Measurements from ENCODE around the gene AOC1. TPM values are rescaled to one million over a fixed set of nuclear protein-coding genes. Genes with fewer than 3 reads are reported as not detected.

The AOC1 gene
- total RNA-seq, 3 donors from 2014 or later: 249 to 756 (median 606) TPM

GRCh38 chr7:150871601-150872000 lies 19.3 kb downstream of the AOC1 start:
- Histone ChIP-seq H3K4me3 (no peak overlapping the region), H3K4me1 (ENCODE audit: low read depth) (peaks cover 1% of the 10 kb centered on the region), H3K36me3 (ENCODE audit: low read depth) (no peaks in the 10 kb centered on the region), H3K9me3 (no peaks in the 10 kb centered on the region)
- ATAC-seq (no peak), DNase-seq (no peak)
- no peak for TF ChIP-seq CTCF (IDR thresholded peaks at IDR 0.05)
- intact Hi-C loops (cut with DNase I, micrococcal nuclease): no loop called here

- Histone ChIP-seq H3K4me1 (ENCODE audit: low read depth) (peaks cover 2% of the 10 kb centered on the region), H3K4me3 (no peak overlapping the region), H3K36me3 (ENCODE audit: low read depth) (no peaks in the 10 kb centered on the region), H3K9me3 (no peaks in the 10 kb centered on the region)
- ATAC-seq (no peak), DNase-seq (no peak)
- intact Hi-C loops (cut with DNase I, micrococcal nuclease): no loop called here
- TF ChIP-seq CTCF (IDR thresholded peaks at IDR 0.05): no peak
Measured at GRCh38 chr7:150874401-150875198, 22.3 kb downstream of the AOC1 start.

- TF ChIP-seq CTCF (IDR thresholded peaks at IDR 0.05): no peak
- Histone ChIP-seq H3K36me3 (ENCODE audit: low read depth) (no peaks in the 10 kb centered on the region), H3K9me3 (peaks cover 4% of the 10 kb centered on the region), H3K4me1 (ENCODE audit: low read depth) (peaks cover 2% of the 10 kb centered on the region), H3K4me3 (no peak overlapping the region)
- intact Hi-C loops (cut with DNase I, micrococcal nuclease): loop anchor here in 1 of 2 donors (2.0 kb wide), 1 partner anchor 97 kb away; no protein-coding TSS in a partner anchor
- DNase-seq (no peak), ATAC-seq (peak; percentile 47)
Measured at GRCh38 chr7:150875791-150876190, 23.5 kb downstream of the AOC1 start.

- Histone ChIP-seq H3K36me3 (ENCODE audit: low read depth) (no peaks in the 10 kb centered on the region), H3K4me1 (ENCODE audit: low read depth) (peaks cover 2% of the 10 kb centered on the region), H3K9me3 (peaks cover 15% of the 10 kb centered on the region), H3K4me3 (no peak overlapping the region)
- TF ChIP-seq CTCF (IDR thresholded peaks at IDR 0.05): peak; percentile 16
- ATAC-seq (peak; percentile 91), DNase-seq (peak; percentile 62 to 78 (median 72))
- intact Hi-C loops (cut with DNase I, micrococcal nuclease): loop anchor here in 1 of 2 donors (2.0 kb wide), 1 partner anchor 98 kb away; no protein-coding TSS in a partner anchor
Measured at GRCh38 chr7:150876817-150877526, 24.7 kb downstream of the AOC1 start.

GRCh38 chr7:150877536-150877935 lies 25.2 kb downstream of the AOC1 start:
- ATAC-seq (no peak), DNase-seq (no peak)
- H3K4me3 ChIP-seq: no peak overlapping the region
- intact Hi-C loops (cut with DNase I, micrococcal nuclease): loop anchor here in 1 of 2 donors (2.0 kb wide), 1 partner anchor 99 kb away; no protein-coding TSS in a partner anchor
- TF ChIP-seq CTCF (IDR thresholded peaks at IDR 0.05): no peak
- peaks cover 19% of the 10 kb centered on the region for H3K9me3 ChIP-seq
- H3K4me1 ChIP-seq (ENCODE audit: low read depth): peaks cover 2% of the 10 kb centered on the region
- no peaks in the 10 kb centered on the region for H3K36me3 ChIP-seq (ENCODE audit: low read depth)
